HEK293 (cell line): Measurements from ENCODE around the gene KIAA0232.

ENCODE experiments used
- HOXA7 ChIP-seq: sonication (generic); formaldehyde crosslinking; IDR thresholded peaks from 2 replicates; pipeline ENCODE4 v1.8.1; 2022; ENCODE audit warnings: missing genetic modification reagents, borderline replicate concordance
- YY1 ChIP-seq: fragments of 450-650 bp; formaldehyde crosslinking; IDR thresholded peaks from 2 replicates; pipeline ENCODE4 v1.5.1; 2018; ENCODE audit warnings: missing biosample characterization, missing genetic modification characterization
- ZBTB20 ChIP-seq: fragments of 450-650 bp; formaldehyde crosslinking; IDR thresholded peaks from 2 replicates; pipeline ENCODE4 v1.5.1; 2016; ENCODE audit warnings: missing biosample characterization, missing genetic modification characterization
- TF ChIP-seq, protein P1 (sequence below): fragments of 450-650 bp; formaldehyde crosslinking; IDR thresholded peaks from 2 replicates; pipeline ENCODE4 v1.5.1; 2016; ENCODE audit warnings: missing biosample characterization, missing genetic modification characterization
- TF ChIP-seq, protein P2 (sequence below): fragments of 450-650 bp; formaldehyde crosslinking; conservative IDR thresholded peaks from 2 replicates; pipeline ENCODE4 v1.5.1; 2016; ENCODE audit warnings: low read depth, missing biosample characterization, missing genetic modification characterization

DNA sequence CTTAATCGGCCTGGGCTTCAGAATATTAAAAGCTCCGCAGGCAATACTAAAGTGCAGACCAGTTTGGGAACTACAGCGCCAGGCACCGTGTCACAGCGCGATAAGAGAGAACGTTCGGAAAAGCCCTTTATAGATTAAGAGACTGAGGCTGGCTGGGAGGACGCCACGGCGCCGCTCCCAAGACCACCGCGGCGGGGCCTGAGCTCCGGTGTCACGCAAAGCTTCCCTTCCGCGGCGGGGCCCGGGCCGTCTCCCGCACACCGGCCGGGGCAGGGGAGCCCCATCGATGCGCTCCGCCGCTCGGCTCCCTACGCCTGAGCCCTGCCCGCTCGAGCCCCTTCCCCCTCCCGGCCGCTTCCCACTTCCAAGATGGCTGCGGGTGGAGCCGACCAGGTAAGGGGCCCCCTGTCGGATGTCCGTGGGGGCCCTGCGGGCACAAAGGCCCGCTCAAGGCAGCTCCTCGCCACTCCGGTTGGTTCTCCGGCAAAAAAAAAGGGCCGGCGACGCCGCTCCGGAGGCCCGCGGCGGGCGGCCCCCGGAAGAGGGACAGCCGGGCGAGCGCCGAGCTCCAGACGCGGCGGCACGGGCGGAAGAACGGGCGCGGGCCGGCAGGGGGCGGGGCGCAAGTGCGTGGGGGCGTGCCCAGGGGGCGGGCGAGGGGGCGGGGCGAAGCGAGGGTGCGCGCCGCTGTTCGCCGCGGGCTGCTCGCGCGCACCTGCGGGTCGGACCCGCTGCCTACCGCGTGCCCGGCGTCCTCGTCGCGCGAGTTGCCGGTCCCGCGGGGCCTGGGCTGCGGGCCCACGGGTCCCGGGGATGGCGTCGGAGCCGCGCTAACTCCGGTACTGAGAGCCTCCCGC, 126.8 kb downstream of the KIAA0232 start, which contains the start of gene TBC1D14:
- TF ChIP-seq, protein P1, sequence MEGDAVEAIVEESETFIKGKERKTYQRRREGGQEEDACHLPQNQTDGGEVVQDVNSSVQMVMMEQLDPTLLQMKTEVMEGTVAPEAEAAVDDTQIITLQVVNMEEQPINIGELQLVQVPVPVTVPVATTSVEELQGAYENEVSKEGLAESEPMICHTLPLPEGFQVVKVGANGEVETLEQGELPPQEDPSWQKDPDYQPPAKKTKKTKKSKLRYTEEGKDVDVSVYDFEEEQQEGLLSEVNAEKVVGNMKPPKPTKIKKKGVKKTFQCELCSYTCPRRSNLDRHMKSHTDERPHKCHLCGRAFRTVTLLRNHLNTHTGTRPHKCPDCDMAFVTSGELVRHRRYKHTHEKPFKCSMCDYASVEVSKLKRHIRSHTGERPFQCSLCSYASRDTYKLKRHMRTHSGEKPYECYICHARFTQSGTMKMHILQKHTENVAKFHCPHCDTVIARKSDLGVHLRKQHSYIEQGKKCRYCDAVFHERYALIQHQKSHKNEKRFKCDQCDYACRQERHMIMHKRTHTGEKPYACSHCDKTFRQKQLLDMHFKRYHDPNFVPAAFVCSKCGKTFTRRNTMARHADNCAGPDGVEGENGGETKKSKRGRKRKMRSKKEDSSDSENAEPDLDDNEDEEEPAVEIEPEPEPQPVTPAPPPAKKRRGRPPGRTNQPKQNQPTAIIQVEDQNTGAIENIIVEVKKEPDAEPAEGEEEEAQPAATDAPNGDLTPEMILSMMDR (tag by site-specific recombination), result peak; percentile 50; the same call in 1 of the 2 replicates
- TF ChIP-seq, protein P2, sequence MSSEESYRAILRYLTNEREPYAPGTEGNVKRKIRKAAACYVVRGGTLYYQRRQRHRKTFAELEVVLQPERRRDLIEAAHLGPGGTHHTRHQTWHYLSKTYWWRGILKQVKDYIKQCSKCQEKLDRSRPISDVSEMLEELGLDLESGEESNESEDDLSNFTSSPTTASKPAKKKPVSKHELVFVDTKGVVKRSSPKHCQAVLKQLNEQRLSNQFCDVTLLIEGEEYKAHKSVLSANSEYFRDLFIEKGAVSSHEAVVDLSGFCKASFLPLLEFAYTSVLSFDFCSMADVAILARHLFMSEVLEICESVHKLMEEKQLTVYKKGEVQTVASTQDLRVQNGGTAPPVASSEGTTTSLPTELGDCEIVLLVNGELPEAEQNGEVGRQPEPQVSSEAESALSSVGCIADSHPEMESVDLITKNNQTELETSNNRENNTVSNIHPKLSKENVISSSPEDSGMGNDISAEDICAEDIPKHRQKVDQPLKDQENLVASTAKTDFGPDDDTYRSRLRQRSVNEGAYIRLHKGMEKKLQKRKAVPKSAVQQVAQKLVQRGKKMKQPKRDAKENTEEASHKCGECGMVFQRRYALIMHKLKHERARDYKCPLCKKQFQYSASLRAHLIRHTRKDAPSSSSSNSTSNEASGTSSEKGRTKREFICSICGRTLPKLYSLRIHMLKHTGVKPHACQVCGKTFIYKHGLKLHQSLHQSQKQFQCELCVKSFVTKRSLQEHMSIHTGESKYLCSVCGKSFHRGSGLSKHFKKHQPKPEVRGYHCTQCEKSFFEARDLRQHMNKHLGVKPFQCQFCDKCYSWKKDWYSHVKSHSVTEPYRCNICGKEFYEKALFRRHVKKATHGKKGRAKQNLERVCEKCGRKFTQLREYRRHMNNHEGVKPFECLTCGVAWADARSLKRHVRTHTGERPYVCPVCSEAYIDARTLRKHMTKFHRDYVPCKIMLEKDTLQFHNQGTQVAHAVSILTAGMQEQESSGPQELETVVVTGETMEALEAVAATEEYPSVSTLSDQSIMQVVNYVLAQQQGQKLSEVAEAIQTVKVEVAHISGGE (tag by site-specific recombination), result peak; percentile 83
- TF ChIP-seq YY1 (tag by site-specific recombination), result peak; percentile 93
- no peak for TF ChIP-seq HOXA7 (CRISPR knock-in tag)
- TF ChIP-seq ZBTB20, result peak; percentile 69; the same call in 1 of the 2 replicates
